Measurements from ENCODE around the gene PLAC9.

PLAC9 gene

DNA sequence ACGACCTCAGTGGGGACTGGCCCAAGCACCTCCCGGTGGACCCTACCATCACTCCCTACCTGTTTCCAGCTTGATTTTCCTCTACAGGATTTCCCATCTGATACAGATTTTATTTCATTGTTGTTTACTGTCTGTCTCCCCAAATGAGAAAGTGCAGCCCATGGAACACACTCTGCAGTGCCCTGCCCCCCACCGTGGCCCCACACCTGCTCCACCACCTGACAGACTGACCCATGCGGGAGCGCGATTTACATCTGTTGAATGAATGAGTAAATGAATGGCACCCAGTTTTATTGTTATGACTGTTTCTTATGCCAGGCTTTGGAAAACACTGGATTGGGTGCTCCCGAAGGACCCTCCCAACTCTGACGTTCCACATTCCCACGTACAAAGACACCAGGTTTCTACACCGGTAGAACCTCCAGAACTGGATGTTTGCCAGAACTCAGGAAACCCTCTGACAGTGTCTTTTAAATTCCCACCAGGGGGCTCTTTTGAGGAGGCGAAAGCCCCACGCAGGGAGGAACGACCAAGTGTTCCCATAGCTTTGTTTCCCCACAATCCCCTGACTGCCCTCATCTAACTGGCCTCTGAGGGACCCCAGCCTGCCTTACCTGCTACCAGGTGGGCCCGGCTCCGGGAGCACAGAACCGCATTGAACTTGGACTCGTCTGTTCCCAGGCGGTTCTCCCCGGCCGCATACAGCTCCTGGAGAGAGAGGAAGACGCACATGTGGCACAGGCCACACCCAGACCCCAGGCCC lies 29.0 kb downstream of the PLAC9 start:
- peak; percentile 66 for DNase-seq

- DNase-seq, result no peak
Measured at GRCh38 chr10:80163741-80164341, 31.3 kb downstream of the PLAC9 start.

DNA sequence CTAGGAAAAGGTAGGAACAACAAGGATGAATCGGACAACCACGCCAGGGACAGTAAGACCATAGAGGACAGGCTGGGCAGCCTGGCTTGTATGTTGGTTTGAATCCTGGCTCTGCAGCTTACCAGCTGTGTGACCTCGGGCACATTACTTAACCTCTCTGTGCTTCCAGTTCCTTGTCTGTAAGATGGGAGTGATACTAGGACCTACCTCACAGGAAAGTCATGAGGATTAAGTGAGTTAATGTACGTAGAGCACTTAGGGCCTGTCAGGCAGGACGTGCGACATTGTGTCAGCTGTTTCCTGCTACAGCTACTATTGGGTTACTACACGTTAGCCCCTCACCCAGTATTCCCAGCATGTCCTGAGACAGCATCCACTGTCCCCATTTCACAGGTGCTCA lies 32.1 kb downstream of the PLAC9 start:
- no peak for DNase-seq

GRCh38 chr10:80165173-80165572 lies 32.6 kb downstream of the PLAC9 start:
- DNase-seq, result peak; percentile 83

GRCh38 chr10:80166581-80167470 lies 34.3 kb downstream of the PLAC9 start:
- no peak for DNase-seq

GRCh38 chr10:80167471-80168161 lies 35.1 kb downstream of the PLAC9 start:
- DNase-seq, result no peak

DNA sequence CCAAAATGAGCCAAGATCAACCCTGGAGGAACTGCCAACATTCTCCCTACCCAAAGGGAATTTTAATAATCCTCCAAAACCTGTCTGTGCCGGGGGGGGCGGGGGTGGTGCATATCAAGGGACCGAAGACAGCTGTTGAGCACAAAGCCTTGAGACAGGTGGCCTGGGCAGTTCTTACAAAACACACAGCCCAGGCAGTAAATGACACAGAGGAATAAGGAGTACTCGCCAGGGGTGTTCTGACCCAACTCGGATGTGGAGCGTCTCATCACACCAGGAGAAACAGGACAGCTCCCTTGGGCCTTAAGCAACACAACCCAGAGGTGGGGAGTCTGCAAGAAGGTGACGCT lies 35.6 kb downstream of the PLAC9 start:
- DNase-seq, result no peak

- DNase-seq, result no peak
Measured at GRCh38 chr10:80168679-80169380, 36.3 kb downstream of the PLAC9 start.

DNA sequence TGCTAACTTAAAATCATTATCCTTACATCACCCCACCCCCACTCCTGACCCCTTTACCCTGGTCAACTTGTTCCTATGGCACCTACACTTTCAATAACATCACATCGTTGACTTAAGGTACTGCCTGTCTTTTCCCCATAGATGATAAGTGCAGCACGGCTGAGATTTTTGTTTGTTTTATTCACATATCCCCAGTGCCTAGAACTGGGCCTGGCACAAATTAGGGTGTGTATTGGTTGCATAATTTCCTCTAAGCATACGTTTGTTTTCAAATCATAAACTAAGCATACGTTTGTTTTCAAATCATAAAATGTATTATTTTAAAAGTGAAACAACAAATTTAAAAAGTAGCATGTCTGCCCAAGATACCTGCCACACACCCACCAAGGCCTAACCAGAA lies 37.5 kb downstream of the PLAC9 start:
- no peak for DNase-seq

DNA sequence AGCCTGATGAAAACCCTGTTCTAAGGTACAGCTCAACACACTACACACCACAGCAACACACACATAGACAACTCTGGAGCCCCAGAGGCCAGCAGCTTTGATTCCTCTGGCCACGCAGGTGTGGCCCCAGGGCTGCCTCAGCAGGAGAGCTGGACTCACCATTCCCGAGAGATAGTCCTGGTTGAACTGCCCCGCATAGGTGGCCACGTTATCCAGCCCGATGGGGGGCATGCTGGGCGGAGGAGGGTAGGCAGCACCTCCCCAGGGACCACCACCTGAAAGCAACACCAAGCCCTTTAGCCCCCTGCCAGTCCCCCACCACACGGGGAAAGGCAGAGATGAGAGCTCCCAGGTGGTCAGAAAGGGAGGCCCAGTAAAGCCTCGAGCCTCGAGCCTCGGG lies 38.1 kb downstream of the PLAC9 start:
- no peak for DNase-seq

DNA sequence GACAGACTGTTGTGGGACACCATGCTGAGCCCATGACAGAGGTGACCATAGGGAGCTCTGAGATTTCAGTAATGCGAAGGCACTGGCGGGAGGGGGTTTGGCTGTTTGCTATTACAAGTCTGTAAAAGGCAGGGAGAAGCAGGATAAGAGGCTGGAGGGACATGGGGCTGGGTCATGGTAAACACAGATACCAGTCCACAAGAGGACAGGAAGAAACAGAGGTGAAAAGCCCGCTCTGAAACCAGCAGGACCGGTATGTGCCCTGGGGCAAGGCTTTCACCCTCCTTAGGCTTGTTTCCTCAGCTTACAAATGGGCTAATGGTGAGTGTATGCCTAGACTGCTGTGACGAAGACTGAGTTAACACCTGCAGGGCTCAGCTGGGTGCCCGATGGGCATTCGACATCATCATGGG lies 38.7 kb downstream of the PLAC9 start:
- peak; percentile 92 for DNase-seq

GRCh38 chr10:80172896-80173295 lies 40.4 kb downstream of the PLAC9 start:
- no peak for DNase-seq

DNA sequence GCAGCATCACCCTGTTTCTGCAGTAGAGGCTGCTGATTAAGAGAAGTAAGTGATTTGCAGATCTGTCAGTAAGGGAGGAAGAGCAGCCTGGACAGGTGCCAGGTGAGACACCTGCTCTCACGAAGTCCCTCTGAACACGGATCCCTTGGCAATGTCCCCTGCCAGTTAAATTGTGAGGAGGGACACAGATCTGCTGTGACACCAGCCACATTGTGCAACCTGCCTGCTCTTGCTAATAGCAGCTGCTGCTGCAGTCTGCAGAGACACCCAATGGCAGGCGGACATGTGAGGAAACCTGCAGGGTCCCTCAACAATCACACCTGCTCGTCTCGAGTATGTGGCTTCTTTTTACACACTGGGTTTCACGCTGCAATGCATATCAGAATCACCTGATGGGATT lies 40.9 kb downstream of the PLAC9 start:
- DNase-seq, result no peak

DNA sequence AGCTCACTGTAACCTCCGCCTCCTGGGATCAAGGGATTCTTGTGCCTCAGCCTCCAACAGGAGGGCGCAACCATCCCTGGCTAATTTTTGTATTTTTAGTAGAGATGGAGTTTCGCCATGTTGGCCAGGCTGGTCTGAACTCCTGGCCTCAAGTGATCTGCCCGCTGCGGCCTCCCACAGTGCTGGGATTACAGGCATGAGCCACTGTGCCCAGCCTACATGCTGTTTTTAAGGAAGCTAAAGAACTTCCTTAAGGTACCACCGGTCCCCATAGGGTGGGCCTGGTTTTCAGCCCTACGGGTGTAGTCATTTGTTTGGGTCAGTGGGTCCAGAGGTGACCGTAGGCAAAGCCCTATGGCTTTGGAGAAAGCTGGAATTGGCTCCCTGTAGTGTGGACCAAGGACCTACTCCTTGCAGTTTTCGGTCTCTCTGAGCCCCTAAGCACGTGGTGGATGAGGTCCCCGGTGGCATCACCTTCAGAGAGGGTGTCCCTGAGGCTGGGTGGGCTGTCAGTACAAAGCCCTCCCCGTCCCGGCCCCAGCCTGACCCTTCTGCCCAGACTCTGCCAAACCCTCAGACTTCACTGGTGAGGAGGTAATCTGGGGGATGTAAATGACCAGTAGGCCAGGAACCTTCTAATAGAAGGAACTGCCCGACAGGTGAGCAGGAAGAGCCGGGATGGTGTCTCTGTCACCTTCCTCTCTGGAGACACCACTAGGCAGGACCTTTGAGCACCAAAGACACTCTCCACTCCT lies 42.3 kb downstream of the PLAC9 start:
- no peak for DNase-seq

DNA sequence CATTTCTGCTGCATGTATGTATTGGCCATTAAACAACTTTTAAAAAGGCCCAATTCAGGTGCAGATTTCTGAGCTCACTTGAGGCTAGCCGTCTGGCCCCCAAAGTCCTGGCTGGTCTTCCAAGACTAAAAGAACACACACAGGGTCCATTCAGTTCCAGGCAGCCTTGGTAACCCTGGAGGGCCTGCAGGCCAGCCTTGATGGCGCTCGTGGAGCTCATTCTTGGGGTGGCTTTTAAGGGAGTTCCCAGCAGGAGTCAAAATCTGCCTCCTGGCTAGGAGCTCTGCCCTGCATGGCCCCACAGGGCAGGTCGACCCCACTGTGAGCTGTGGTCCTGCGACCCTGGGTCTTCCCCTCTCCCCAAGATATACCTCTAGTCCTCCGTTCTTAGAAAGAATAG lies 44.0 kb downstream of the PLAC9 start:
- no peak for DNase-seq

- no peak for DNase-seq
Measured at GRCh38 chr10:80177781-80178636, 45.5 kb downstream of the PLAC9 start.

GRCh38 chr10:80182986-80183385 lies 50.5 kb downstream of the PLAC9 start:
- DNase-seq, result no peak

GRCh38 chr10:80183436-80183835 lies 50.9 kb downstream of the PLAC9 start:
- no peak for DNase-seq

DNA sequence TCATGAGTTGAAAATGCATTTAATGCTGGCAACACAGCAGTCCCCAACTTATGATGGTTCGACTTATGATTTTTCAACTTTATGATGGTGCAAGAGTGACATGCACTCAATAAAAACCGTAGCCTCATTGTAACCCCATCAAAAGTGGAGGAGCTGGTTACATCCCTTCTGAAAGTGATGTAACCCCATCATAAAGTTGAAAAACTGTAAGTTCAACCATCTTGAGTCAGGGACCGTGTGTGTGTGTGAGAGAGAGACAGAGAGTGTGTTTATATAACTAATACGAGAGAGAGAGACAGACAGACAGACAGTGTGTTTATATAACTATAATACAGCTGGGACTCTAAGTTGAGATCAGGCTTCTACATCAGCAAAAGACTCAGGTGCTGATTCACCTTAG lies 51.8 kb downstream of the PLAC9 start:
- DNase-seq, result no peak

- no peak for DNase-seq
Measured at GRCh38 chr10:80185578-80186299, 53.2 kb downstream of the PLAC9 start.

Data from islet precursor cell (in vitro differentiated cells).